GM21528 (cell line): ENCODE measurements around the gene SEC14L2.
"Not testable (repeated sequence)": the region's sequence is repeated elsewhere in the genome, so short reads cannot be mapped to it uniquely, and the experiment has no call there.

Experiments
- ATAC-seq: cut with Tn5 transposase; IDR thresholded peaks from one replicate; pipeline ENCODE4 v1.9.1; 2021; ENCODE audit warnings: mild to moderate bottlenecking, moderate library complexity; ENCODE audit not compliant: unreplicated experiment, low FRiP score

SEC14L2 gene

GRCh38 chr22:30373331-30374325, 23.2 kb upstream of the SEC14L2 start:
- no peak for ATAC-seq

GRCh38 chr22:30375312-30375849, 21.4 kb upstream of the SEC14L2 start:
- no peak for ATAC-seq

GRCh38 chr22:30380011-30380410, 16.8 kb upstream of the SEC14L2 start:
- no peak for ATAC-seq

GRCh38 chr22:30381264-30381663, 15.6 kb upstream of the SEC14L2 start:
- ATAC-seq: no peak

GRCh38 chr22:30382340-30382739, 14.5 kb upstream of the SEC14L2 start:
- no peak for ATAC-seq

DNA sequence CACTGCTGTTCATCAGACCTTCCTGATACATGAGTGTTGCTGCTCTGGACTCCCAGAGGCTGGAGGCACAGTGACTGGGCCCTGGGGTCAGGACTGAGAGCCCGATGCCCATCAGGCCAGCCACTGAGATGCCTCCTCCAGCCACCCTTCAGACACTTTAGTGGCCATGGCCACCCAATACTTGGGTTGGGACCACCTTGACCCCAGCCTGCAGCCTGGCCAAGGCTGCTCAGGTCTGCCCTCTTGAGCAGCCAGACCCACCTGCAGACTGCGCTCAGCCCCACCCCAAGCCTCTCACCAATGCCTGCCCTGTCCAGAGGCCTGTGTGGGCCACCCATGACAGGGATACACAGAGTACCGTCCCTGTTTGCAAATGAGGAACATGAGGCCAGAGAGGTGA, 13.8 kb upstream of the SEC14L2 start:
- ATAC-seq: no peak

DNA sequence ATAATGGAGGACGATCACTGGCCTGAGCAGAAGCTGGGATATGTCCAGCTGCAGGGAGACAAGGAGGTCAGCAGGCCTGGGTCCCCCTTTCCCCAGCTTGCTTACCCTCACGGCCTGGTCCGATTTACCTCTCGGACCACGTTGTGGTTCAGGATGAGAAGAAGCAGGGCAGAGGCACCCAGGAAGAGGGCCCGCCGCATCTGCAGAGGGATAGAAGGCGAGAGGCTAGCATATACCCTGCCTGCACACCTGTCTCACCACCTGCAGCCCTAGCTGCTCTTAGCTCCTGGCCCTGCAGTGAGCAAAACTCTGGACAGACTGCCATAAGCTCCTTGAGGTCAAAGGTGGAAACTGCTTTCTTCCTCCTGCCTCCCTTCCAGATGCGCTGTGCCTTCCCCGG, 10.9 kb upstream of the SEC14L2 start:
- no peak for ATAC-seq

- ATAC-seq: no peak
These were observed 10.2 kb upstream of the SEC14L2 start for GRCh38 chr22:30386608-30386959.

GRCh38 chr22:30386960-30387827, 9.6 kb upstream of the SEC14L2 start, which contains the start of gene RNF215:
Gene RNF215 (minus strand): TSS chr22:30387411. CDS start chr22:30387313, 98 bp downstream.
- no peak for ATAC-seq

GRCh38 chr22:30390974-30391691, 5.7 kb upstream of the SEC14L2 start:
- no peak for ATAC-seq

DNA sequence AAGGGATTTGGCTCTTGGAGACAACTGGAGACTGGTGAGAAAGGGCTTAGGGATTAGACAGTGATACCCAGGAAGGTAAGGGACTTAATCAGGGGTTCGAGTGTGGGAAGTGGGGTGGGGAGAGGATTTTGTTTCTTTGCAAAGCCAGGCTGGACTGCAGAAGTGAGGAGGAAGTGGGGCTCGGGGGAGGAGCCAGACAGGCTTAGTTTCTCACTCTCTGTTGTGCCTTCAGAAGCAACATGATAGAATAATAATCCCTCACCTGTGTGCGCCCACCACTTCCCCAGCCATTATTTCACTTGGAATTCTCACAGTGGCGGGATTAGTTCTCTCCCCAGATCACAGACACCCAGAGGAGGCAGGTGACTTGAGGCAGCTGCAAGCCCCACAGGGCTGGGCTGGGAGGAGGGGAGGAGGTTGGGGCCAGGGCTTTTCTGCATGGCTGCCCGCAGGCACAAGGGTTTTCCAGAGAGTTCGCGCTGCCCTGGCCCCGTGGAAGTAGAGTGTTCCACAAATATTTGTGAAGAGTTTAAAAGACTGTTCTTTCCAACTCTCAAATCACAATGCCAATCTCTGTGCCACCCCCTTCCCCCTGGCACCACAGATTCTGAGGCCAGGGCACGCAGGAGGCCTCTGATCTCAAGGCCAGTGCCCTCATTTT, 4.0 kb upstream of the SEC14L2 start:
- no peak for ATAC-seq

- ATAC-seq: no peak
These were observed 3.5 kb upstream of the SEC14L2 start for GRCh38 chr22:30393322-30393680.

- ATAC-seq: no peak
These were observed 2.9 kb upstream of the SEC14L2 start for GRCh38 chr22:30393885-30394284.

DNA sequence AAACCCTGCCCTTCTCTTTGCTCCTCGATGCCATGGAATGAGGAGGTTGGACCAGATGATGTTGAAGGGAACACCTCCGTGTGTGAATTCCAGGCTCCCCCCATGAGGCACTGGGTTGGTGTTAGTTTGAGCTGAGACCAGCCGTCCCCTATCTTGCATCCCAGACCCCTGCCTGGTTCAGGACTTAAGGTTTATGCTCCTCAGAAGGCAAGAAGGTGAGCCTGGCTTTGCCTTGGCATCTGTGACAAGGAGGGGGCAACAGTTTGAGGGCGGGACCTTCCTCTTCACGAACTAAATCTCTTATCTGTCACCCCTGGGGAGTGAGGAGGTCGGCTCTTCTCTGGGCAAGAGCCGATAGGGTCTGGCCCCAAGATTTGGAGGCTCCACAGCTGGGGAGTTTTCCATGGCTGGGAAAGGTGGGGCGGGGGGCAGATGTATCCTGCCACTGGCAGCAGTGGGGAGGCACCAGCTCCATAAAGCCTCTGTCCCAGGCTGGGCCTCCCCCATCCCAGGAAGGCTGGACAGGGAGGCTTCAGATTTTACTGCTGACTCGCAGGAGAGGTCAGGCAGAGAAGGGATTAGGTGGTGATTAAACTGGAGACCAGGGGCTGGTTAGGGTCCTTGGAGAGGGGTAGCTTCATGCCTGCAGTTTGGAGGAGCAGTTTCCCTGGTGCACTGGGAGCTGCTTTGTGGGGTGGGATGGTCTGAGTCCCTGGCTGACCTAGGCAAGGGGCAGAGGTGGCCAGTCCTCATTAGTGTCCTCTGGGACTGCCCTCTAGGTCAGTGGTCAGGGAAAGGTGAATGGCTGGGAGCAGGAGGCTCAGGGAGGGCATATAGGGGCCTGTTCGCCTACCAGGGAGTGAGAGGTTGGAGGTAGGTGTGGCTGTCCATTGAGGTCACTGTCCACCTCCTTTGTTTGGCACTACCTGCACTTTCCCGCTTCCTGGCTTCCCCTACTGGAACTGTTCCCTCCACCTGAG, 1.1 kb downstream of the SEC14L2 start:
- ATAC-seq: no peak

DNA sequence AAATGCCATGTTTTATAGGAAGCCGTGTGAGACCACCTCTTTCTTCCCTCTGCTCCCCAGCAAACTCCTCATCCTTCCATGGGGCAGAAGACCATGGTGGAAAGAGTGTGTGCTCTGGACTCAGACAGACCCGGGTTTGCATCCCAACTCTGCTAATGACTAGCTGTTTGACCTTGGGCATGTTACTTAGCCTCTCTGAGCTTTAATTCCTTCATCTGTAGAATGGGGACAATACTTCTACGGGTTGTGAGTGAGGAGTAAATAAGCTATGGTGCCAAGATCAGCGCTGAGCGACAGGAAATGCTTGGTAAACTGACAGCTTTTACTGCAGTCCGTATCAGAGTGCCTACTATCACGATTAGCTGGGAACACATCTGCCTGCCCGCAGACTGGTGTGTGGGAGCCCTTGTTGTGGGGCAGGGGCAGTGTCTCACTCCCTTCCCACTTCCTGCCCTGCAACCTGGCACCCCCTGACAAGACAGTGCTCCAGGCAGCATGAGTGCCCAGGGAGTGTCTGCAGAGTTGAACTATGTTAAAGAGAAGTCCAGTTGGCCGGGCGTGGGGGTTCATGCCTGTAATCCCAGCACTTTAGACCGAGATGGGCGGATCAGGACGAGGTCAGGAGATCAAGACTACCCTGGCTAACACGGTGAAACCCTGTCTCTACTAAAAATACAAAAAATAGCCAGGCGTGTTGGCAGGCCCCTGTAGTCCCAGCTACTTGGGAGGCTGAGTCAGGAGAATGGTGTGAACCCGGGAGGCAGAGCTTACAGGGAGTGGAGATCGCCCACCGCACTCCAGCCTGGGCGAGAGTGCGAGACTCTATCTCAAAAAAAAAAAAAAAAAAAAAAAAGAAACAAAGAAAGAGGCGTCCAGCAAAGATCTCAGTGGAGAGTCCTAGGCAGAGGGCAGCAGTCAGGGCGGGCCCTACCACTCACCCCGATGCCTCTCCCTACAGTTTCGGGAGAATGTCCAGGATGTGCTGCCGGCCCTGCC, 2.2 kb downstream of the SEC14L2 start:
- ATAC-seq: no peak

- ATAC-seq: no peak
These were observed 2.9 kb downstream of the SEC14L2 start for GRCh38 chr22:30399718-30400117.

- no peak for ATAC-seq
These were observed 3.3 kb downstream of the SEC14L2 start for GRCh38 chr22:30400159-30400558.

GRCh38 chr22:30401024-30401423, 4.2 kb downstream of the SEC14L2 start:
- not testable (repeated sequence) for ATAC-seq
